8988T (cell line): Measurements from ENCODE around the gene S100A12.
"Not testable (repeated sequence)": the region's sequence is repeated elsewhere in the genome, so short reads cannot be mapped to it uniquely, and the experiment has no call there.

Source experiments
- DNase-seq: peaks from one replicate; pipeline ENCODE4 v3.0.0; 2011

Gene S100A12

GRCh38 chr1:153375511-153375910 lies at the start of gene S100A12:
Gene S100A12, minus strand, starts transcription at chr1:153375621. Its CDS starts 1,029 bp downstream, at chr1:153374592.
- no peak for DNase-seq

- no peak for DNase-seq
Observed at GRCh38 chr1:153422450-153423068, 47.1 kb upstream of the S100A12 start.

- no peak for DNase-seq
Observed at GRCh38 chr1:153420306-153420705, 44.9 kb upstream of the S100A12 start.

GRCh38 chr1:153419436-153419793 lies 44.0 kb upstream of the S100A12 start:
- not testable (repeated sequence) for DNase-seq

GRCh38 chr1:153418758-153419435 lies 43.5 kb upstream of the S100A12 start:
- DNase-seq, result not testable (repeated sequence)

- DNase-seq, result no peak
Observed at GRCh38 chr1:153417136-153417888, 41.9 kb upstream of the S100A12 start.

GRCh38 chr1:153415850-153416570 lies 40.6 kb upstream of the S100A12 start, which contains the start of gene S100A7A:
Gene S100A7A, plus strand, starts transcription at chr1:153416520. Its CDS starts 1,563 bp downstream, at chr1:153418083.
- no peak for DNase-seq

- not testable (repeated sequence) for DNase-seq
Observed at GRCh38 chr1:153413961-153414360, 38.5 kb upstream of the S100A12 start.

- not testable (repeated sequence) for DNase-seq
Observed at GRCh38 chr1:153407274-153407673, 31.9 kb upstream of the S100A12 start.

GRCh38 chr1:153405825-153406599 lies 30.6 kb upstream of the S100A12 start:
- DNase-seq, result not testable (repeated sequence)

GRCh38 chr1:153404768-153405167 lies 29.3 kb upstream of the S100A12 start:
- peak; percentile 56 for DNase-seq

- no peak for DNase-seq
Observed at GRCh38 chr1:153404086-153404635, 28.7 kb upstream of the S100A12 start.

GRCh38 chr1:153403421-153404085 lies 28.1 kb upstream of the S100A12 start:
- DNase-seq, result no peak

- DNase-seq, result no peak
Observed at GRCh38 chr1:153402226-153402625, 26.8 kb upstream of the S100A12 start.

GRCh38 chr1:153401461-153401860 lies 26.0 kb upstream of the S100A12 start:
- DNase-seq, result no peak

GRCh38 chr1:153400244-153400643 lies 24.8 kb upstream of the S100A12 start:
- no peak for DNase-seq

GRCh38 chr1:153399401-153400055 lies 24.1 kb upstream of the S100A12 start:
- DNase-seq, result no peak

- no peak for DNase-seq
Observed at GRCh38 chr1:153397924-153398651, 22.7 kb upstream of the S100A12 start.

- DNase-seq, result no peak
Observed at GRCh38 chr1:153397051-153397923, 21.9 kb upstream of the S100A12 start.
